HL-60 (cell line): ENCODE results near the gene ITIH4.

Experiments
- CTCF ChIP-seq: IDR thresholded peaks from one replicate; pipeline ENCODE4 v1.5.1; 2011; ENCODE audit warnings: low read length, control low read depth, inconsistent platforms; ENCODE audit not compliant: insufficient read depth
- POLR2AphosphoS5 ChIP-seq: IDR thresholded peaks from 2 replicates; pipeline ENCODE4 v1.6.1; 2012; ENCODE audit warnings: low read depth
- REST ChIP-seq: IDR thresholded peaks from 2 replicates; pipeline ENCODE4 v1.6.1; 2012; ENCODE audit warnings: low read depth; ENCODE audit not compliant: insufficient replicate concordance

GRCh38 chr3:52810923-52811322, 19.5 kb downstream of the ITIH4 start:
- no peak for TF ChIP-seq CTCF
- TF ChIP-seq REST, result no peak
- no peak for TF ChIP-seq POLR2AphosphoS5
